HEK293T (cell line): ENCODE data around the gene TRIM31.

Experiments used
- CTCF ChIA-PET: fragments of 350-600 bp; formaldehyde crosslinking; extraction: SDS; loops from one replicate; lab custom pipeline; 2021; ENCODE audit warnings: antibody characterized with exemption, inconsistent platforms; lab: Yijun Ruan, JAX
- POLR2A ChIA-PET: fragments of 350-600 bp; formaldehyde crosslinking; extraction: SDS; loops from one replicate; lab custom pipeline; 2020; ENCODE audit warnings: antibody characterized with exemption, inconsistent platforms; lab: Yijun Ruan, JAX
- DNase-seq: peaks from one replicate; pipeline ENCODE4 v3.0.0; 2012; ENCODE audit warnings: mixed read lengths; ENCODE audit errors: extremely low spot score
- ARNT ChIP-seq: fragments of 450-650 bp; IDR thresholded peaks from 2 replicates; pipeline ENCODE4 v1.6.1; 2017; ENCODE audit warnings: mild to moderate bottlenecking
- BHLHE40 ChIP-seq: fragments of 450-650 bp; IDR thresholded peaks from 2 replicates; pipeline ENCODE4 v1.6.1; 2016; ENCODE audit warnings: mild to moderate bottlenecking, moderate library complexity, borderline replicate concordance
- CTBP1 ChIP-seq: fragments of 450-650 bp; IDR thresholded peaks from 2 replicates; pipeline ENCODE4 v1.6.1; 2016; ENCODE audit warnings: borderline replicate concordance
- ELF4 ChIP-seq: fragments of 450-650 bp; IDR thresholded peaks from 2 replicates; pipeline ENCODE4 v1.6.1; 2017; ENCODE audit warnings: antibody characterized with exemption
- FOXA1 ChIP-seq: fragments of 450-650 bp; IDR thresholded peaks from 2 replicates; pipeline ENCODE4 v1.6.1; 2016; ENCODE audit warnings: mild to moderate bottlenecking
- FOXK2 ChIP-seq: fragments of 450-650 bp; IDR thresholded peaks from 2 replicates; pipeline ENCODE4 v1.6.1; 2016; ENCODE audit warnings: mild to moderate bottlenecking
- FOXM1 ChIP-seq: fragments of 450-650 bp; IDR thresholded peaks from 2 replicates; pipeline ENCODE4 v1.6.1; 2017; ENCODE audit warnings: mild to moderate bottlenecking, borderline replicate concordance
- HDGF ChIP-seq: fragments of 450-650 bp; IDR thresholded peaks from 2 replicates; pipeline ENCODE4 v1.6.1; 2017; ENCODE audit warnings: antibody characterized with exemption, borderline replicate concordance
- L3MBTL2 ChIP-seq: fragments of 450-650 bp; conservative IDR thresholded peaks from 2 replicates; pipeline ENCODE4 v1.6.1; 2016; ENCODE audit warnings: mild to moderate bottlenecking
- LEF1 ChIP-seq: fragments of 450-650 bp; IDR thresholded peaks from 2 replicates; pipeline ENCODE4 v1.6.1; 2017; ENCODE audit warnings: mild to moderate bottlenecking, borderline replicate concordance
- NFRKB ChIP-seq: fragments of 450-650 bp; IDR thresholded peaks from 2 replicates; pipeline ENCODE4 v1.6.1; 2016; ENCODE audit warnings: mild to moderate bottlenecking, moderate library complexity
- SP1 ChIP-seq: fragments of 450-650 bp; IDR thresholded peaks from 2 replicates; pipeline ENCODE4 v1.6.1; 2017
- SUZ12 ChIP-seq: fragments of 450-650 bp; IDR thresholded peaks from 2 replicates; pipeline ENCODE4 v1.6.1; 2016; ENCODE audit warnings: mild to moderate bottlenecking
- TARDBP ChIP-seq: fragments of 450-650 bp; IDR thresholded peaks from 2 replicates; pipeline ENCODE4 v1.6.1; 2016
- ZNF384 ChIP-seq: fragments of 450-650 bp; IDR thresholded peaks from 2 replicates; pipeline ENCODE4 v1.6.1; 2016
- TF ChIP-seq, protein P1 (sequence below): fragments of 450-650 bp; IDR thresholded peaks from 2 replicates; pipeline ENCODE4 v1.6.1; 2016

TRIM31 gene

DNA sequence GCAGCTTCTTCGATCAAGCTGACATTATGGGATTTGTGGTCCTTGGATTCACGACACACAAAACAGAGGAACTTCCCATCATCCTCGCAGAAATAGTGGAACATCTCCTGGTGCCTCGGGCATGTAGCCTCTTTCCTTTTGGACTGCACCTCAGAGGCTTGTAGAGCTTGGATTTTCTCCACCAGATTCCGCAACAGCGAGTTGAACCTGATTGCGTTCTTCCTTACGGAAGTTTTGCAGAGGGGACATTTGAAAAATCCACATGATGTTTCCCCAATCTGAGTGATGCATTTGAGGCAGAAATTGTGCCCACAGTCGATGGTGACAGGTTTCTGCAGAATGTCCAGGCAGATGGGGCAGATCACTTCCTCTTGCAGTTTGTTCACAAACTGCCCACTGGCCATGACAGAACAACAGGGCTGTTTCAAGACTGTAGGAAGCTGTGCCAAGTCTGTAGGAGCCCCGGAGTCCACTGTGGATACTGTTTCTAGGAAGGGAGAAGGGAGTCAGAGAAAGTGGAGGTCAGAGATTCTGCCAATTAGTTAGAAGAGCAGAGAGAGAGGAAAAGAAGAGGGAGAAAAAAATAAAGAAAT lies 392 bp downstream of the TRIM31 start:
- no peak for DNase-seq
- ChIA-PET POLR2A (interaction anchor here (1.4 kb wide), 1 partner anchor 51 kb away, joined by 3 read pairs; the partner anchor contains the start of gene POLR1H), CTCF (interaction anchor here (0.9 to 1.0 kb wide), 2 partner anchors 19 kb away, joined by 3 read pairs; no protein-coding TSS in a partner anchor)
- TF ChIP-seq, protein P1, sequence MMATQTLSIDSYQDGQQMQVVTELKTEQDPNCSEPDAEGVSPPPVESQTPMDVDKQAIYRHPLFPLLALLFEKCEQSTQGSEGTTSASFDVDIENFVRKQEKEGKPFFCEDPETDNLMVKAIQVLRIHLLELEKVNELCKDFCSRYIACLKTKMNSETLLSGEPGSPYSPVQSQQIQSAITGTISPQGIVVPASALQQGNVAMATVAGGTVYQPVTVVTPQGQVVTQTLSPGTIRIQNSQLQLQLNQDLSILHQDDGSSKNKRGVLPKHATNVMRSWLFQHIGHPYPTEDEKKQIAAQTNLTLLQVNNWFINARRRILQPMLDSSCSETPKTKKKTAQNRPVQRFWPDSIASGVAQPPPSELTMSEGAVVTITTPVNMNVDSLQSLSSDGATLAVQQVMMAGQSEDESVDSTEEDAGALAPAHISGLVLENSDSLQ = no peak
- no peak for TF ChIP-seq FOXA1
- TF ChIP-seq BHLHE40 = no peak
- TF ChIP-seq FOXM1 = no peak
- no peak for TF ChIP-seq ARNT
- TF ChIP-seq SP1 = no peak
- no peak for TF ChIP-seq NFRKB
- TF ChIP-seq SUZ12 = no peak
- TF ChIP-seq L3MBTL2 = no peak
- no peak for TF ChIP-seq LEF1
- TF ChIP-seq ELF4 = no peak
- TF ChIP-seq FOXK2 = no peak
- no peak for TF ChIP-seq CTBP1
- no peak for TF ChIP-seq HDGF
- TF ChIP-seq TARDBP = no peak
- TF ChIP-seq ZNF384 = no peak

DNA sequence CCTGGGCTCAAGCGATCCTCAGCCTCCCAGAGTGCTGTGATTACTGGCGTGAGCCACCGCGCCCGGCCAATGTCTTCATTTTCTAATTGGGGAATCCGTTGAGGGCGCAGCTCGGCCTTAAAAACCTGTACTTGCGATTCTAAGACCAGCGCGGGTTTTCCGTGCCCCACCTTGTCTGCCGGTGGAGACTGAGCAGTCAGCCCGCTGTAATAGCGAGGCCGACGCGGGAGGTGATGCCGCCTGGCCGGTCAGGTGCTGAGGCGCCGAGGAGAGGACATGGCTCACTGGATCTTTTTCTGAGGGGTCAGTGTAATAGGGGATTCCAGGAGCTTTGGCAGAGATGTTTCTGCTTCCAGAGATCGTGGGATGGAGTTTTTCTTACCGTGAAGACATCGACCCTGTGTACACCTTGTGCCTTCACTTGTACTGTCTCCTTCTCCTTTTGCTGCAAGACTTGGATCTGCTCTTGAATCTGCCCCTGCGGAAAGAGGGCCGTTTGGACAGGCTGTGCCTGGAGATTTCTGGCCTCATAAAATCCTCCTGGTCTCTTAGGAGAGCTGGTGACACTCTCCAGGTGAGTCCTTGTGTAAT lies 1.5 kb downstream of the TRIM31 start:
- no peak for DNase-seq
- ChIA-PET CTCF (interaction anchor here (1.0 to 1.7 kb wide), 2 partner anchors 19 to 20 kb away, joined by 3 to 5 read pairs; no protein-coding TSS in a partner anchor), POLR2A (interaction anchor here (0.8 to 1.0 kb wide), 2 partner anchors 8 to 10 kb away, joined by 3 read pairs; no protein-coding TSS in a partner anchor)
- no peak for TF ChIP-seq FOXK2
- no peak for TF ChIP-seq ZNF384
- no peak for TF ChIP-seq HDGF
- no peak for TF ChIP-seq ARNT
- TF ChIP-seq, protein P1 = no peak
- TF ChIP-seq ELF4 = no peak
- no peak for TF ChIP-seq L3MBTL2
- TF ChIP-seq NFRKB = no peak
- no peak for TF ChIP-seq FOXA1
- TF ChIP-seq SP1 = no peak
- no peak for TF ChIP-seq CTBP1
- no peak for TF ChIP-seq BHLHE40
- no peak for TF ChIP-seq FOXM1
- no peak for TF ChIP-seq TARDBP
- TF ChIP-seq LEF1 = no peak
- TF ChIP-seq SUZ12 = no peak

DNA sequence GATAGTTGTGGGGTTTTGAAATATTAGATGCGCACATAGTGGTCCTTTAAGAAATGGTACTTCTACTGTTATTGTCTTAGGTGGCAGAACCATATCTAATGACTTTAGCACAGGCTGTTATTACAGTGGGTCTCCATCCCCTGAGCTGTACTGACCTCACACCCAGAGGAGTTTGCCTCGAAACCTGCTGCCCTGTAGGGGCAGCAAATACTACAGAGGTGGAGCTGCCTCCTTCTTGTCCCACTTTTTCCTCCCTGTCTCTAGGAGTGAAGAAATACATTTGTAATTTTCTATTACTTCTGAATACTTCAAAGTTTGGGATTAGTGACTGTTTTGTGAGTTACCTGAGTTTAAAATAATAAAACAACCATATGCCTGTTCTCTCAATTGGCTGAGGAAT lies 8.2 kb downstream of the TRIM31 start:
- POLR2A ChIA-PET = interaction anchor here (0.7 to 2.6 kb wide), 4 partner anchors 18 to 43 kb away, joined by 3 to 22 read pairs (median 10); partner anchors contain the start of genes POLR1H and PPP1R11
- no peak for DNase-seq
- TF ChIP-seq NFRKB (no peak), FOXA1 (no peak), SP1 (no peak), ELF4 (no peak), HDGF (no peak), FOXM1 (no peak), LEF1 (no peak), BHLHE40 (no peak), CTBP1 (no peak), FOXK2 (no peak), SUZ12 (no peak)
- TF ChIP-seq, protein P1 = no peak
- CTCF ChIA-PET = interaction anchor here (4.0 kb wide), 1 partner anchor 25 kb away, joined by 66 read pairs; no protein-coding TSS in a partner anchor

DNA sequence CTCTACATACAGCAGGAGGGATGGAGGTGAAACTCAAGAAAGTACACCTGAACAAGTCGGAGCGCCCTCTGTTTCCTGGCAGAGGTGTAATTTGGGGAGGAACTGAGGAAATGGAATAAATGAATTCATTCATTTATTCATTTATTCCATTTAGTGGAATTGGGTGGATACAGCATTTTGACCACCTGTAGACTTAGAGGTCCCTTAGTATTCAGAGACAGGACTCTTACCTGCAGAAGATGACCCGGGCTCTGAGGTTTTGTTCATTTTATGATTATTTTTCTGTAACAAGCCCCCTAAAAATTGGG lies 9.1 kb downstream of the TRIM31 start:
- TF ChIP-seq CTBP1 (no peak), TARDBP (no peak), BHLHE40 (no peak), LEF1 (no peak), FOXM1 (no peak), FOXA1 (no peak), SUZ12 (no peak), ELF4 (no peak), NFRKB (no peak), ZNF384 (no peak), SP1 (no peak), FOXK2 (no peak), HDGF (no peak), ARNT (no peak), L3MBTL2 (no peak)
- TF ChIP-seq, protein P1 = no peak
- POLR2A ChIA-PET = interaction anchor here (0.6 to 2.6 kb wide), 8 partner anchors 8 to 109 kb away, joined by 3 to 22 read pairs (median 4); partner anchors contain the start of genes POLR1H and TRIM26
- CTCF ChIA-PET = interaction anchor here (1.1 to 4.0 kb wide), 8 partner anchors 14 to 102 kb away, joined by 3 to 66 read pairs (median 4); no protein-coding TSS in a partner anchor

More for the DNA sequence above, 9.1 kb downstream of the TRIM31 start:
- no peak for DNase-seq
